ENCODE measurements around the gene SLCO1B3. TPM values are rescaled to one million over a fixed set of nuclear protein-coding genes. Genes with fewer than 3 reads are reported as not detected.

Gene SLCO1B3
- total and polyA plus RNA-seq, 9 of the 15 experiments (the other 6 are each of a cell fraction or from before 2014, with no cell fraction given) = not detected

DNA sequence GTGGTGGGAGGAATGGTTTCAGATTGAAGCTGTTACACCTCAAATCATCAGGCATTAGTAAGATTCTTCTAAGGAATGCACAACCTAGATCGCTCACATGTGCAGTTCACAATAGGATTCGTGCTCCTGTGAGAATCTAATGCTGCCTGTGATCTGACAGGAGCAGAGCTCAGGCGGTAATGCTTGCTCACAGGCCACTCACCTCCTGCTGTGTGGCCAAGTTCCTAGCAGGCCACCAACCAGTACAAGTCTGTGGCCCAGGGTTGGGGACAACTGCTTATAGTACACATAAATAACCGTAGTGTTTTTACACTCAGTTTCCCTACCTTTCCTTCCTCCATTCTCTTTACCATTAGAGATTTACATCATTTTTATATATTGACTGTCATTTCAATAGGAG lies 121.4 kb downstream of the SLCO1B3 start:
- intact Hi-C loops (cut with micrococcal nuclease) = no loop called here
- DNase-seq (ENCODE audit: extremely low read depth in 1 of 4, low spot score in 3 of 4) = no peak
- Histone ChIP-seq H3K4me1 (replicated peaks in 1 of 2; ENCODE audit: control insufficient read depth in 2 of 2, insufficient read depth in 2 of 2, low read length in 2 of 2) (no peaks in the 10 kb centered on the region), H3K4me2 (ENCODE audit: insufficient read depth, low read length) (no peak overlapping the region), H3K79me2 (ENCODE audit: control insufficient read depth, insufficient read depth, low read length) (no peaks in the 10 kb centered on the region), H3K36me3 (ENCODE audit: control insufficient read depth, insufficient read depth, low read length) (no peaks in the 10 kb centered on the region), H3K9me3 (replicated peaks; ENCODE audit: control insufficient read depth, insufficient read depth, low read depth, low read length) (no peaks in the 10 kb centered on the region), H3K27me3 (ENCODE audit: control insufficient read depth in 2 of 2, insufficient read depth in 2 of 2, low read length in 2 of 2) (no peaks in the 10 kb centered on the region), H2AFZ (ENCODE audit: low read depth, low read length) (no peak overlapping the region), H3K9ac (ENCODE audit: insufficient read depth in 1 of 2, low read depth in 2 of 2, low read length in 2 of 2) (no peak overlapping the region), H4K20me1 (replicated peaks; ENCODE audit: control insufficient read depth, insufficient read depth, low read length) (no peaks in the 10 kb centered on the region), H3K4me3 (no peak overlapping the region), H3K9me1 (ENCODE audit: control insufficient read depth, insufficient read depth, low read length) (no peaks in the 10 kb centered on the region), H3K27ac (ENCODE audit: extremely low read depth, low read depth, low read length) (no peak overlapping the region)
- CTCF ChIA-PET (ENCODE audit: low intra/inter-chr PET ratio) = no interaction called here
- in situ Hi-C loops (cut with MboI) = no loop called here
- BruUV-seq (replicated peaks) = no TSS peak
- ATAC-seq = no peak
- POLR2A ChIA-PET = no interaction called here
- FAIRE-seq = no peak
- 0% methylated on average over 4 of the region's 4 CpGs for WGBS (ENCODE audit: insufficient coverage, low coverage, missing lambda C conversion rate)
- TF ChIP-seq KDM4B (IDR thresholded peaks at IDR 0.05; ENCODE audit: borderline replicate concordance in 2 of 2, low read depth in 1 of 2) = no peak
- no peak for TF ChIP-seq NR1H2 (CRISPR knock-in tag; IDR thresholded peaks at IDR 0.05)
- no peak for TF ChIP-seq TFAP4 (CRISPR knock-in tag; IDR thresholded peaks at IDR 0.05; ENCODE audit: borderline replicate concordance)
- TF ChIP-seq PHB2 (IDR thresholded peaks at IDR 0.05; ENCODE audit: low read depth) = no peak
- TF ChIP-seq ZNF57 (CRISPR knock-in tag; IDR thresholded peaks at IDR 0.05) = no peak
- no peak for TF ChIP-seq IFI16 (CRISPR knock-in tag; IDR thresholded peaks at IDR 0.05)
- no peak for TF ChIP-seq BCOR (IDR thresholded peaks at IDR 0.05)
- no peak for TF ChIP-seq REST (IDR thresholded peaks at IDR 0.05; ENCODE audit: borderline replicate concordance)
- no peak for TF ChIP-seq REST (CRISPR knock-in tag; IDR thresholded peaks at IDR 0.05; ENCODE audit: low read depth)
- no peak for TF ChIP-seq KAT2B (IDR thresholded peaks at IDR 0.05; ENCODE audit: low read depth, low read length)
- no peak for TF ChIP-seq SMARCB1 (IDR thresholded peaks at IDR 0.05; ENCODE audit: insufficient read length, low read depth)
- no peak for TF ChIP-seq ZBTB8A (IDR thresholded peaks at IDR 0.05; ENCODE audit: partially characterized antibody)
- TF ChIP-seq POLR3G (IDR thresholded peaks at IDR 0.05; ENCODE audit: extremely low read depth, insufficient read length, insufficient replicate concordance) = no peak
- no peak for TF ChIP-seq CBX8 (IDR thresholded peaks at IDR 0.05; ENCODE audit: borderline replicate concordance, extremely low read depth, low read depth, low read length, poor library complexity, severe bottlenecking)
- no peak for TF ChIP-seq ZSCAN32 (CRISPR knock-in tag; IDR thresholded peaks at IDR 0.05)
- TF ChIP-seq ZNF778 (CRISPR knock-in tag; IDR thresholded peaks at IDR 0.05) = no peak
